Panc1 (cell line): Measurements from ENCODE around the gene PHACTR4.

ENCODE experiments used
- CTCF ChIP-seq: fragments of 450-650 bp; IDR thresholded peaks from 2 replicates; pipeline ENCODE4 v1.5.1; 2017; ENCODE audit warnings: mild to moderate bottlenecking
- POLR2AphosphoS5 ChIP-seq: IDR thresholded peaks from 2 replicates; pipeline ENCODE4 v1.6.1; 2012; ENCODE audit warnings: mild to moderate bottlenecking, low read depth, low read length, moderate library complexity
- REST ChIP-seq, 2 experiments: IDR thresholded peaks; 2 replicates each; pipeline ENCODE4 v1.6.1; 2011 to 2012; ENCODE audit warnings: low read depth in 2 of 2, control low read depth in 1 of 2, low read length in 1 of 2, mild to moderate bottlenecking in 1 of 2, moderate library complexity in 1 of 2; ENCODE audit not compliant: insufficient read depth in 1 of 2
- SIN3A ChIP-seq: IDR thresholded peaks from 2 replicates; pipeline ENCODE4 v1.6.1; 2012; ENCODE audit warnings: low read depth, mild to moderate bottlenecking, low read length, moderate library complexity, borderline replicate concordance; ENCODE audit not compliant: insufficient read depth

- TF ChIP-seq CTCF (no peak), REST (IDR thresholded peaks at IDR 0.05; ENCODE audit: insufficient read depth in 1 of 2, low read depth in 2 of 2, low read length in 1 of 2) (0 out of 4 replicates have a peak, but pooled peaks of 1 of the 2 experiments have one; percentile 9), SIN3A (peak; percentile 75; the same call in 1 of the 2 replicates), POLR2AphosphoS5 (peak; percentile 97)
These were observed at the start of gene PHACTR4 for GRCh38 chr1:28369371-28370238.
